H1 (cell line): ENCODE measurements around the gene PACSIN1. TPM values are rescaled to one million over a fixed set of nuclear protein-coding genes. Genes with fewer than 3 reads are reported as not detected.

Source experiments
- CTCF ChIA-PET: fragments of 300-600 bp; sonication (Branson Sonifier 250); formaldehyde crosslinking; loops from one replicate; lab custom pipeline; 2021; ENCODE audit not compliant: partially characterized antibody; lab: Charles Lee
- POLR2A ChIA-PET: fragments of 300-600 bp; sonication (Branson Sonifier 250); formaldehyde crosslinking; loops from one replicate; lab custom pipeline; 2021; ENCODE audit warnings: inconsistent platforms; ENCODE audit not compliant: partially characterized antibody; lab: Charles Lee
- DNase-seq, 2 experiments: peaks; one replicate each; pipeline versions ENCODE4 v3.0.0 to v3.0.0-alpha.2; 2010 to 2022; ENCODE audit warnings: low spot score in 2 of 2, low read depth in 1 of 2, mixed read lengths in 1 of 2
- FAIRE-seq: peaks from 2 replicates; lab custom pipeline; 2011; peaks lifted over from hg19 to GRCh38; lab: Jason Lieb, UNC
- H2AFZ ChIP-seq: 2 replicates; pipeline ENCODE4 v1.8.1; 2012; ENCODE audit warnings: low read length, inconsistent platforms
- H2AK5ac ChIP-seq: 2 replicates; pipeline ENCODE4 v1.6.1; 2013; ENCODE audit warnings: low read depth, low read length
- H2BK120ac ChIP-seq: replicated peaks from 2 replicates; pipeline ENCODE3; 2013; ENCODE audit warnings: low read depth, low read length, inconsistent platforms
- H2BK12ac ChIP-seq: 2 replicates; pipeline ENCODE4 v1.6.1; 2013; ENCODE audit warnings: low read depth, low read length
- H2BK15ac ChIP-seq: 2 replicates; pipeline ENCODE4 v1.6.1; 2013; ENCODE audit warnings: low read length
- H2BK20ac ChIP-seq: 2 replicates; pipeline ENCODE4 v1.6.1; 2013; ENCODE audit warnings: low read length
- H2BK5ac ChIP-seq: 2 replicates; pipeline ENCODE4 v1.6.1; 2013; ENCODE audit warnings: low read depth, low read length
- H3K14ac ChIP-seq: 2 replicates; pipeline ENCODE4 v1.6.1; 2013; ENCODE audit warnings: inconsistent platforms; ENCODE audit not compliant: insufficient read length
- H3K18ac ChIP-seq: 2 replicates; pipeline ENCODE4 v1.6.1; 2013; ENCODE audit warnings: low read length; ENCODE audit errors: extremely low read depth
- H3K23ac ChIP-seq: 2 replicates; pipeline ENCODE4 v1.6.1; 2013; ENCODE audit warnings: inconsistent platforms; ENCODE audit not compliant: insufficient read length
- H3K23me2 ChIP-seq: 2 replicates; pipeline ENCODE4 v1.6.1; 2013; ENCODE audit warnings: low read depth, low read length
- H3K27ac ChIP-seq: 2 replicates; pipeline ENCODE4 v1.6.1; 2011; ENCODE audit warnings: low read depth, low read length, inconsistent platforms
- H3K27me3 ChIP-seq, 4 experiments: replicated peaks in 1 of 4; 1 replicate in 1 of 4; 2 replicates in 3 of 4; pipeline versions ENCODE4 v1.6.1 to v1.8.1; 2011 to 2013; ENCODE audit warnings: low read length in 3 of 4, mild to moderate bottlenecking in 3 of 4, inconsistent platforms in 2 of 4, mixed read lengths in 2 of 4, moderate library complexity in 1 of 4; ENCODE audit not compliant: control insufficient read depth in 3 of 4, insufficient read depth in 3 of 4; ENCODE audit errors: extremely low read depth in 1 of 4
- H3K36me3 ChIP-seq, 4 experiments: 2 replicates each; pipeline versions ENCODE4 v1.6.1 to v1.8.1; 2011 to 2013; ENCODE audit warnings: mild to moderate bottlenecking in 4 of 4, low read length in 3 of 4, moderate library complexity in 2 of 4, control low read depth in 1 of 4, inconsistent platforms in 1 of 4; ENCODE audit not compliant: insufficient read depth in 4 of 4, control insufficient read depth in 2 of 4
- H3K4ac ChIP-seq: replicated peaks from 2 replicates; pipeline ENCODE3; 2013; ENCODE audit warnings: low read length, low read depth, mixed read lengths, inconsistent platforms; ENCODE audit not compliant: insufficient read length
- H3K4me1 ChIP-seq, 4 experiments: replicated peaks in 1 of 4; 1 replicate in 1 of 4; 2 replicates in 3 of 4; pipeline versions ENCODE4 v1.6.1 to v1.8.1; 2011 to 2013; ENCODE audit warnings: low read length in 3 of 4, inconsistent platforms in 2 of 4, mixed read lengths in 1 of 4; ENCODE audit not compliant: insufficient read depth in 4 of 4, control insufficient read depth in 3 of 4
- H3K4me2 ChIP-seq, 2 experiments: 2 replicates each; pipeline versions ENCODE4 v1.6.1 to v1.8.1; 2011 to 2013; ENCODE audit warnings: low read depth in 2 of 2, low read length in 2 of 2, control low read depth in 1 of 2, inconsistent platforms in 1 of 2, mild to moderate bottlenecking in 1 of 2; ENCODE audit not compliant: insufficient read depth in 1 of 2
- H3K4me3 ChIP-seq, 4 experiments: fragments of 200-600, 300-600 bp in 1 of 4; sonication (generic), shearing (Covaris generic), sonication (Bioruptor Twin) in 1 of 4; 2 replicates each; pipeline versions ENCODE4 v1.5.1 to v1.8.1; 2011 to 2016; ENCODE audit warnings: low read length in 4 of 4, low read depth in 3 of 4, control low read depth in 2 of 4, inconsistent platforms in 2 of 4, mild to moderate bottlenecking in 2 of 4, mixed read lengths in 1 of 4, moderate library complexity in 1 of 4; ENCODE audit not compliant: insufficient read depth in 2 of 4; ENCODE audit errors: extremely low read depth in 1 of 4
- H3K56ac ChIP-seq: replicated peaks from 2 replicates; pipeline ENCODE3; 2013; ENCODE audit warnings: low read depth, mild to moderate bottlenecking, mixed read lengths, low read length, inconsistent platforms; ENCODE audit not compliant: insufficient read length
- H3K79me1 ChIP-seq: 2 replicates; pipeline ENCODE4 v1.6.1; 2013; ENCODE audit warnings: low read depth, low read length, control low read depth
- H3K79me2 ChIP-seq, 2 experiments: 2 replicates each; pipeline versions ENCODE4 v1.6.1 to v1.8.1; 2012 to 2013; ENCODE audit warnings: low read length in 2 of 2, mild to moderate bottlenecking in 2 of 2, inconsistent platforms in 1 of 2; ENCODE audit not compliant: insufficient read depth in 2 of 2, control insufficient read depth in 1 of 2
- H3K9ac ChIP-seq, 4 experiments: replicated peaks in 1 of 4; 1 replicate in 1 of 4; 2 replicates in 3 of 4; pipeline versions ENCODE4 v1.6.1 to v1.8.1; 2011 to 2013; ENCODE audit warnings: low read depth in 3 of 4, low read length in 3 of 4, control low read depth in 2 of 4, mild to moderate bottlenecking in 2 of 4, moderate library complexity in 2 of 4, inconsistent platforms in 1 of 4; ENCODE audit errors: extremely low read depth in 1 of 4
- H3K9me3 ChIP-seq, 2 experiments: 2 replicates each; pipeline versions ENCODE4 v1.6.1 to v1.8.1; 2012 to 2013; ENCODE audit warnings: mild to moderate bottlenecking in 2 of 2, moderate library complexity in 2 of 2, control low read depth in 1 of 2, inconsistent platforms in 1 of 2, low read depth in 1 of 2, low read length in 1 of 2, mixed read lengths in 1 of 2; ENCODE audit not compliant: insufficient read depth in 2 of 2
- H4K20me1 ChIP-seq, 2 experiments: replicated peaks in 1 of 2; 2 replicates each; pipeline versions ENCODE3 to v1.8.1; 2011 to 2013; ENCODE audit warnings: inconsistent platforms in 2 of 2, low read length in 2 of 2, mild to moderate bottlenecking in 1 of 2; ENCODE audit not compliant: insufficient read depth in 2 of 2, control insufficient read depth in 1 of 2
- H4K5ac ChIP-seq: 2 replicates; pipeline ENCODE4 v1.6.1; 2013; ENCODE audit warnings: low read length, low read depth, mixed read lengths, inconsistent platforms; ENCODE audit not compliant: insufficient read length
- H4K8ac ChIP-seq: 2 replicates; pipeline ENCODE4 v1.8.0; 2013; ENCODE audit warnings: mild to moderate bottlenecking, moderate library complexity, low read length, inconsistent platforms; ENCODE audit not compliant: insufficient read depth; ENCODE audit errors: extremely low read depth
- H4K91ac ChIP-seq: replicated peaks from 2 replicates; pipeline ENCODE3; 2013; ENCODE audit warnings: low read length, mixed read lengths, inconsistent platforms; ENCODE audit not compliant: insufficient read length
- BCL11A ChIP-seq, 2 experiments: IDR thresholded peaks; one replicate each; pipeline ENCODE4 v1.6.1; 2011; ENCODE audit warnings: low read depth in 2 of 2, low read length in 2 of 2, mild to moderate bottlenecking in 2 of 2
- CHD2 ChIP-seq: IDR thresholded peaks from 2 replicates; pipeline ENCODE4 v1.6.1; 2012; ENCODE audit warnings: low read length, improper control_type of control experiment
- RAD21 ChIP-seq, 2 experiments: IDR thresholded peaks in 1 of 2; conservative IDR thresholded peaks in 1 of 2; 2 replicates each; pipeline ENCODE4 v1.6.1; 2011; ENCODE audit warnings: low read depth in 2 of 2, low read length in 2 of 2, improper control_type of control experiment in 1 of 2, inconsistent platforms in 1 of 2, mild to moderate bottlenecking in 1 of 2, moderate library complexity in 1 of 2
- TCF12 ChIP-seq: IDR thresholded peaks from 2 replicates; pipeline ENCODE4 v1.6.1; 2011; ENCODE audit warnings: low read depth, mild to moderate bottlenecking, low read length
- WGBS, 2 experiments: shearing (Covaris generic) in 1 of 2; methylation state at CpG; one replicate each; pipeline versions ENCODE4 v1.1.6 to v1.1.7; 2013 to 2015; ENCODE audit warnings: low lambda C conversion rate in 2 of 2, mixed read lengths in 2 of 2, inconsistent platforms in 1 of 2, low coverage in 1 of 2, missing lambda C conversion rate in 1 of 2; ENCODE audit not compliant: insufficient replicate concordance in 2 of 2, insufficient coverage in 1 of 2, insufficient read length in 1 of 2; ENCODE audit errors: extremely low coverage in 1 of 2, missing lambda C conversion rate in 1 of 2; 5-methylcytosine and 5-hydroxymethylcytosine counted together
- polyA plus RNA-seq, 7 experiments: library from polyadenylated mRNA; depleted of rRNA in 3 of 7; stranded (reverse) in 5 of 7; unstranded in 2 of 7; fragments of >200 nt in 5 of 7; fragments of 200-250 nt in 2 of 7; gene quantifications; 1 replicate in 5 of 7; 2 replicates in 1 of 7; 4 replicates in 1 of 7; pipeline versions ENCODE4 v1.2.1 to v1.2.3, GENCODE V29; 2011 to 2013; ENCODE audit warnings: missing spikeins in 2 of 7, mixed read lengths in 2 of 7
- total RNA-seq: library from RNA; stranded (reverse); fragmentation: NEBNext Ultra II Directional; extraction: Animal tissue kit (Norgen Biotek cat#: 25700); gene quantifications from 2 replicates; pipeline ENCODE4 v1.2.1, GENCODE V29; 2021

Gene PACSIN1
- total and polyA plus RNA-seq, 2 of the 8 experiments (the other 6 are each of a cell fraction or from before 2014, with no cell fraction given), result 5.9 to 11.1 TPM

GRCh38 chr6:34528996-34529664 lies 63.3 kb downstream of the PACSIN1 start:
- H2BK120ac ChIP-seq, result no peak overlapping the region
- no peak overlapping the region for H4K8ac ChIP-seq
- H3K4me1 ChIP-seq, result peaks cover 3 to 20% (median 9%) of the 10 kb centered on the region in 4 experiments
- H3K56ac ChIP-seq, result no peak overlapping the region
- no peaks in the 10 kb centered on the region; a peak in 1 of 8 replicates for H3K36me3 ChIP-seq
- no peak overlapping the region for H2BK15ac ChIP-seq
- H2BK20ac ChIP-seq, result no peak overlapping the region
- H2BK5ac ChIP-seq, result no peak overlapping the region
- FAIRE-seq (no peak), DNase-seq (no peak)
- H3K18ac ChIP-seq, result no peak overlapping the region; the same call in 1 of the 2 replicates
- CTCF ChIA-PET, result interaction anchor here (0.9 to 8.4 kb wide), 10 partner anchors 11 to 83 kb away, joined by 3 to 79 read pairs (median 4); no protein-coding TSS in a partner anchor
- H4K5ac ChIP-seq, result no peak overlapping the region
- H2BK12ac ChIP-seq, result 0 out of 2 replicates have a peak overlapping the region, but pooled peaks have one; percentile 9
- no peaks in the 10 kb centered on the region; the same call in 1 of the 2 replicates for H3K23me2 ChIP-seq
- no peak overlapping the region for H3K14ac ChIP-seq
- TF ChIP-seq CHD2, result no peak
- no peak for TF ChIP-seq RAD21 (IDR thresholded peaks at IDR 0.05 in 1 of 2, conservative IDR thresholded peaks at IDR 0.05 in 1 of 2; ENCODE audit: low read depth in 2 of 2, low read length in 2 of 2)
- no peak for TF ChIP-seq BCL11A (IDR thresholded peaks at IDR 0.05; ENCODE audit: low read depth in 2 of 2, low read length in 2 of 2)
- no peak for TF ChIP-seq TCF12
- H3K4me2 ChIP-seq, result no peak overlapping the region
- no peaks in the 10 kb centered on the region for H4K20me1 ChIP-seq
- H3K27ac ChIP-seq, result no peak overlapping the region
- H4K91ac ChIP-seq, result no peak overlapping the region
- no peak overlapping the region for H2AK5ac ChIP-seq
- H3K4ac ChIP-seq, result no peak overlapping the region
- H3K9ac ChIP-seq, result no peak overlapping the region
- 92% methylated on average over 8 of the region's 8 CpGs; no CpG with 5 or more reads in 1 of the 2 experiments for WGBS, 2 experiments
- POLR2A ChIA-PET, result interaction anchor here (1.0 to 2.7 kb wide), 5 partner anchors 10 to 104 kb away, joined by 3 to 8 read pairs (median 5); partner anchors contain the start of gene RPS10
- no peaks in the 10 kb centered on the region for H3K79me1 ChIP-seq
- H2AFZ ChIP-seq, result no peak overlapping the region
- no peak overlapping the region for H3K4me3 ChIP-seq
- H3K27me3 ChIP-seq, result no peaks in the 10 kb centered on the region
- H3K79me2 ChIP-seq, result no peaks in the 10 kb centered on the region
- no peak overlapping the region for H3K23ac ChIP-seq
- no peaks in the 10 kb centered on the region for H3K9me3 ChIP-seq
